DND-41 (cell line): ENCODE measurements around the gene SEC61A2.

Source experiments
- CTCF ChIP-seq: IDR thresholded peaks from 2 replicates; pipeline ENCODE4 v1.5.1; 2012; ENCODE audit warnings: borderline replicate concordance, low read length, moderate library complexity, mild to moderate bottlenecking; ENCODE audit not compliant: poor library complexity, severe bottlenecking; ENCODE audit errors: extremely low read depth
- EZH2 ChIP-seq: IDR thresholded peaks from 3 replicates; pipeline ENCODE4 v1.6.1; 2012; ENCODE audit warnings: borderline replicate concordance, low read depth, mild to moderate bottlenecking, moderate library complexity, low read length, inconsistent platforms; ENCODE audit not compliant: severe bottlenecking

- no peak for TF ChIP-seq CTCF
- no peak for TF ChIP-seq EZH2
These were observed 7.8 kb upstream of the SEC61A2 start for GRCh38 chr10:12121673-12122072.
